Caco-2 (cell line): ENCODE measurements around the gene CD33. TPM values are rescaled to one million over a fixed set of nuclear protein-coding genes. Genes with fewer than 3 reads are reported as not detected.

Experiments used
- BruUV-seq: library from RNA; stranded (reverse); fragments of 400-500 nt; replicated peaks from 2 replicates; lab custom pipeline; 2021; lab: Mats Ljungman, UMichigan
- CTCF ChIA-PET: fragments of 300-600 bp; sonication (Branson Sonifier 250); formaldehyde crosslinking; loops from one replicate; lab custom pipeline; 2022; ENCODE audit warnings: antibody characterized with exemption; lab: Charles Lee
- POLR2A ChIA-PET: fragments of 300-600 bp; sonication (Branson Sonifier 250); formaldehyde crosslinking; loops from one replicate; lab custom pipeline; 2022; ENCODE audit warnings: antibody characterized with exemption; lab: Charles Lee
- DNase-seq, 2 experiments: peaks; one replicate each; pipeline versions ENCODE4 v3.0.0 to v3.0.0-alpha.2; 2020 to 2022
- H3K27me3 ChIP-seq: replicated peaks from 2 replicates; pipeline ENCODE4 v1.6.0; 2011; ENCODE audit warnings: low read length; ENCODE audit not compliant: control insufficient read depth, insufficient read depth
- H3K36me3 ChIP-seq: 2 replicates; pipeline ENCODE4 v1.5.1; 2011; ENCODE audit warnings: low read length; ENCODE audit not compliant: control insufficient read depth, insufficient read depth
- H3K4me1 ChIP-seq: fragments of 250-450 bp; sonication (Bioruptor Pico); 2 replicates; pipeline ENCODE4 v1.5.1; 2020; ENCODE audit warnings: mild to moderate bottlenecking
- H3K4me3 ChIP-seq: 2 replicates; pipeline ENCODE4 v1.5.1; 2011; ENCODE audit warnings: low read depth, mild to moderate bottlenecking, control low read depth, low read length
- H3K9me3 ChIP-seq: fragments of 250-450 bp; sonication (Bioruptor Pico); 2 replicates; pipeline ENCODE4 v1.5.1; 2020; ENCODE audit warnings: mild to moderate bottlenecking, moderate library complexity
- H3K27ac Mint-ChIP-seq: one replicate; pipeline ENCODE4 v1.8.0; 2022; ENCODE audit warnings: mixed read lengths; ENCODE audit not compliant: unreplicated experiment
- H3K27me3 Mint-ChIP-seq: one replicate; pipeline ENCODE4 v1.8.0; 2022; ENCODE audit warnings: mixed read lengths; ENCODE audit not compliant: insufficient read depth, unreplicated experiment
- H3K36me3 Mint-ChIP-seq: one replicate; pipeline ENCODE4 v1.8.0; 2022; ENCODE audit warnings: mild to moderate bottlenecking, mixed read lengths; ENCODE audit not compliant: insufficient read depth, unreplicated experiment
- H3K4me1 Mint-ChIP-seq: one replicate; pipeline ENCODE4 v1.8.0; 2022; ENCODE audit warnings: low read depth, mixed read lengths; ENCODE audit not compliant: unreplicated experiment
- H3K4me3 Mint-ChIP-seq: one replicate; pipeline ENCODE4 v1.8.0; 2022; ENCODE audit warnings: mild to moderate bottlenecking, moderate library complexity, mixed read lengths; ENCODE audit not compliant: unreplicated experiment
- H3K9me3 Mint-ChIP-seq: one replicate; pipeline ENCODE4 v1.8.0; 2022; ENCODE audit warnings: mixed read lengths; ENCODE audit not compliant: unreplicated experiment
- intact Hi-C: fragments of 100-400 bp; cut with micrococcal nuclease; formaldehyde crosslinking; loops from one replicate; pipeline ENCODE4 v1.10.0; 2022; ENCODE audit not compliant: unreplicated experiment
- microRNA-seq: library from miRNA; unstranded; fragments of <30 nt; microRNA quantifications from one replicate; pipeline ENCODE4 v1.2.0, GENCODE V29; 2022
- total RNA-seq: library from RNA; stranded (reverse); gene quantifications from 2 replicates; pipeline ENCODE4 v1.2.3, GENCODE V29; 2022
- TF ChIP-seq, protein P1 (sequence below), 2 experiments: fragments of 200-600 bp in 1 of 2; IDR thresholded peaks; 1 replicate in 1 of 2; 2 replicates in 1 of 2; pipeline versions ENCODE4 v1.5.1 to v1.8.0; 2011 to 2022; ENCODE audit warnings: antibody characterized with exemption in 1 of 2, control low read depth in 1 of 2, inconsistent platforms in 1 of 2, low read depth in 1 of 2, low read length in 1 of 2, mild to moderate bottlenecking in 1 of 2, moderate library complexity in 1 of 2; ENCODE audit not compliant: insufficient read depth in 1 of 2, severe bottlenecking in 1 of 2, unreplicated experiment in 1 of 2

Gene CD33
- total RNA-seq, 1 experiment from 2014 or later = not detected

DNA sequence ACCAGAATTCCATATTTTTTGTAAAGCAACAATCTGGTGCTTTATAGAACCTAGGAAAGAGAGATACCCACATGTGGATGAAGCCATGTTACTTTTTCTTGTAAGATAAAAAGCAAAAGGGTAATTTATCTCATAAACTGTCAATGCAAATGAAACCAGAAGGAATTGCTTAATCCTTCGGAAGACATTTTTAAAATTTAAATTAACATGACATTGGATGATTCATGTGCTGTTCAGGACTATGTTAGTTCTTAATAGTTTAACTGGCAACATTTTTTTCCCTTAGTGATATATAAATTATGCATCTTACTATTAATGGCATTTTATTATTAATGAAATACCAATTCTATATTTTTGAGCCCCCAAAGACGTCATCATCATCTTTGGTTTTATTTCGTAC is 60.8 kb downstream of the CD33 start:
- H3K27me3 Mint-ChIP-seq = peaks cover 13% of the 10 kb centered on the region
- H3K36me3 Mint-ChIP-seq = no peaks in the 10 kb centered on the region
- no TSS peak for BruUV-seq
- intact Hi-C loops = no loop called here
- CTCF ChIA-PET = no interaction called here
- no peak for DNase-seq
- no peak overlapping the region for H3K4me3 Mint-ChIP-seq
- no peak overlapping the region for H3K27ac Mint-ChIP-seq
- POLR2A ChIA-PET = no interaction called here
- no peaks in the 10 kb centered on the region for H3K9me3 Mint-ChIP-seq
- Histone ChIP-seq H3K9me3 (0 out of 2 replicates have a peak, but pooled peaks cover 7% of the 10 kb centered on the region), H3K4me1 (no peaks in the 10 kb centered on the region), H3K36me3 (no peaks in the 10 kb centered on the region), H3K4me3 (no peak overlapping the region), H3K27me3 (no peaks in the 10 kb centered on the region; the same call in 1 of the 2 replicates)
- TF ChIP-seq, protein P1, sequence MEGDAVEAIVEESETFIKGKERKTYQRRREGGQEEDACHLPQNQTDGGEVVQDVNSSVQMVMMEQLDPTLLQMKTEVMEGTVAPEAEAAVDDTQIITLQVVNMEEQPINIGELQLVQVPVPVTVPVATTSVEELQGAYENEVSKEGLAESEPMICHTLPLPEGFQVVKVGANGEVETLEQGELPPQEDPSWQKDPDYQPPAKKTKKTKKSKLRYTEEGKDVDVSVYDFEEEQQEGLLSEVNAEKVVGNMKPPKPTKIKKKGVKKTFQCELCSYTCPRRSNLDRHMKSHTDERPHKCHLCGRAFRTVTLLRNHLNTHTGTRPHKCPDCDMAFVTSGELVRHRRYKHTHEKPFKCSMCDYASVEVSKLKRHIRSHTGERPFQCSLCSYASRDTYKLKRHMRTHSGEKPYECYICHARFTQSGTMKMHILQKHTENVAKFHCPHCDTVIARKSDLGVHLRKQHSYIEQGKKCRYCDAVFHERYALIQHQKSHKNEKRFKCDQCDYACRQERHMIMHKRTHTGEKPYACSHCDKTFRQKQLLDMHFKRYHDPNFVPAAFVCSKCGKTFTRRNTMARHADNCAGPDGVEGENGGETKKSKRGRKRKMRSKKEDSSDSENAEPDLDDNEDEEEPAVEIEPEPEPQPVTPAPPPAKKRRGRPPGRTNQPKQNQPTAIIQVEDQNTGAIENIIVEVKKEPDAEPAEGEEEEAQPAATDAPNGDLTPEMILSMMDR (IDR thresholded peaks at IDR 0.05; ENCODE audit: insufficient read depth in 1 of 2, low read depth in 1 of 2, low read length in 1 of 2, severe bottlenecking in 1 of 2, unreplicated experiment in 1 of 2) = no peak
- no peaks in the 10 kb centered on the region for H3K4me1 Mint-ChIP-seq

Small RNA genes within 50 kb of the gene (microRNA-seq; reads per million reads assigned to microRNA genes)
- gene MIR8074 = not detected

Other genes starting within 250 kb of the CD33 start
- gene KLK7, start 241.2 kb upstream of the CD33 start, total RNA-seq = not detected in 2 replicates
- 1.7 TPM in 1 of 2 replicates, not detected in the other for gene KLK8, start 223.5 kb upstream of the CD33 start, total RNA-seq
- not detected in 2 replicates for gene KLK10, start 205.4 kb upstream of the CD33 start, total RNA-seq
- not detected in 2 replicates for gene KLK11, start 198.5 kb upstream of the CD33 start, total RNA-seq
- not detected in 2 replicates for gene KLK12, start 190.1 kb upstream of the CD33 start, total RNA-seq
- gene KLK13, start 160.0 kb upstream of the CD33 start, total RNA-seq = not detected in 2 replicates
- not detected in 2 replicates for gene KLK14, start 142.2 kb upstream of the CD33 start, total RNA-seq
- 8.1 and 8.9 TPM in 2 replicates for gene CTU1, start 116.7 kb upstream of the CD33 start, total RNA-seq
- not detected in 2 replicates for gene SIGLEC9, start 100.2 kb upstream of the CD33 start, total RNA-seq
- not detected in 2 replicates for gene SIGLEC7, start 82.8 kb upstream of the CD33 start, total RNA-seq
- not detected in 2 replicates for gene SIGLECL1, start 26.0 kb downstream of the CD33 start, total RNA-seq
- gene IGLON5, start 86.6 kb downstream of the CD33 start, total RNA-seq = not detected in 2 replicates
- gene VSIG10L, start 117.1 kb downstream of the CD33 start, total RNA-seq = 4.5 and 5.0 TPM in 2 replicates
- gene ETFB, start 141.3 kb downstream of the CD33 start, total RNA-seq = 228 and 239 TPM in 2 replicates
- 1.6 TPM in 1 of 2 replicates, not detected in the other for gene CLDND2, start 143.9 kb downstream of the CD33 start, total RNA-seq
- gene NKG7, start 147.6 kb downstream of the CD33 start, total RNA-seq = not detected in 2 replicates
- gene LIM2, start 162.9 kb downstream of the CD33 start, total RNA-seq = not detected in 2 replicates
- gene C19orf84, start 165.5 kb downstream of the CD33 start, total RNA-seq = not detected in 2 replicates
- not detected in 2 replicates for gene SIGLEC10, start 192.6 kb downstream of the CD33 start, total RNA-seq
- gene SIGLEC8, start 233.4 kb downstream of the CD33 start, total RNA-seq = not detected in 2 replicates